ENCODE data around the gene MCF2L2.

Gene MCF2L2

DNA sequence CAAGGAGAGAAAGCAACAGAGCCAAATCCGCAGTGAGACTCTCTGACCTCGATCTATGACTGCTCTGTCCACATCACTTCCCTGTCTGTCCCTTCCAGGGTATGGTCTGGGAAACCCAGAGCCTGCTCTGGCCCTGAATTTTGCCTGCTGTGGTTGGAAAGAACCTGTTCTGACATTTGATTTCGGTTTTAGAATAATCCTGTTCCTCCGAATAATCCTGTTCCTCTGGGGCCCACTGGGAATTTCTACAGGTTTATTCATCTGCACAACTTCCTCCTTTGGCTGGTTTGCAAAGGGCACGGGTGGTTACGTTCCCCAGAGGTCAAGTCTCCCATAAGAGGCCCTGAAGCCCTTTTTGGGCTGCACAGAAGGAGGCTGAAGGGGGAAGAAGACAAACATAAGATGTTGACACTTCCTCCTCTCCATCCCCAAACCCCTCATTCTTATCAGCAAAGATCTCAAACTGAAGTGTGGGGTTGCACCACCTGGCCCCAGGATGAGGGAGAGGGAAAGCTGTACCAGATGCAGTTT, 276.5 kb downstream of the MCF2L2 start:
- in situ Hi-C loops (cut with MboI; ENCODE audit: low sequenced_read_pairs), result no loop called here

DNA sequence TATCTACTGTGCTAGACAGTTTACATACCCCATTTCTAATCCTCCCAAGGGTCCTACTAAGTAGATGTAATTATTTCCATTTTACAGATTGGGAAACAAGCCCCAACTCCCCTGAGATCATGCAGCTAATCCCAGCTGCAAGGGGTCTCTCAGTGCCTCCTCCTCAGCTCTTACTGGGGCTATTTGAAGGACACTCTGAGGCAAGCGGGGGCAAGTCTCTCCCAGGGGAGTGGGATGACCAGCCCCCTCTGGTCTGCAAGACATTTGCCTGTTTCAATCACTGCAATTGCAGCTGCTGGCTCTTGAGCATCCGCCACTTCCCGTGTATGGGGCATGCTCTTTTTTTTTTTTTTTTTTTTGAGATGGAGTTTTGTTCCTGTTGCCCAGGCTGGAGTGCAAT, 277.3 kb downstream of the MCF2L2 start:
- in situ Hi-C loops (cut with MboI; ENCODE audit: low sequenced_read_pairs), result no loop called here

DNA sequence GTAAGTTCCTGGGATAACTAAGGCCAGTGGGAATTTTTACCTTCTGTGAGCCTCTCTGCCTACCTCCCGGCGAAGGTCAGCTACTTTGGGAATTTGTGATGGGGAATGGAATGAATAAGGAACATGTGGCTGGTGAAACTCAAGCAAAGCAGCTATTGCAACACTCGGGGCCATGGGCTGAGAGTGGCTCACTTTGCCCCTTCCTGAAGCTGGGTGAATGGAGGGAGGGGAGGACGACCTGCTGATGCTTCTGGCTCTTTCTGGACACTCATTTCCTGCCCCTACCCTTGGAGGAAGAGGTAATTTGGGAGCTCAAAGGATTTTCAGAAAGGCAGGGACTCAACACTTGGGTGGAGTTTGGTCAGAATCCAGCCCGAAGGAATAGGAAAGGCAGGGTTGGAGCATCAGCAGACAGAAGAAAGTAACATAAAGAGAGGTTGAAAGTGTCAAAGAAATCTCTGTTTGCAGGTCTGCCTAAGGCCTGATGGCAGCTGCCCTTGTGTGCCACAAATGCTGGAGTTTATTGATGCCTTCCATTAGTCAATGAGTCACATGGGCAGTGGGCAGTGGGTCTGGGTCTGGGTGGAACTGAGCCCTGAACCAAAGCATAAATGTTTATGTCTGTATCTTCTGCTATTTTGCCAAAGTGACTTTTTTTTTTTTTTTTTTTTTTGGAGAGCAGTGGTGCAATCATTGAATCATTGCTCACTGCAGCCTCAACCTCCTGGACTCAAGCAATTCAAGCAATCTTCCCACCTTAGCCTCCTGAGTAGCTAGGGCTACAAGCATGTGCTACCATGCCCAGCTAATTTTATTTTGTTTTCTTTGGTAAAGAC, 278.3 kb downstream of the MCF2L2 start:
- in situ Hi-C loops (cut with MboI; ENCODE audit: low sequenced_read_pairs), result no loop called here

DNA sequence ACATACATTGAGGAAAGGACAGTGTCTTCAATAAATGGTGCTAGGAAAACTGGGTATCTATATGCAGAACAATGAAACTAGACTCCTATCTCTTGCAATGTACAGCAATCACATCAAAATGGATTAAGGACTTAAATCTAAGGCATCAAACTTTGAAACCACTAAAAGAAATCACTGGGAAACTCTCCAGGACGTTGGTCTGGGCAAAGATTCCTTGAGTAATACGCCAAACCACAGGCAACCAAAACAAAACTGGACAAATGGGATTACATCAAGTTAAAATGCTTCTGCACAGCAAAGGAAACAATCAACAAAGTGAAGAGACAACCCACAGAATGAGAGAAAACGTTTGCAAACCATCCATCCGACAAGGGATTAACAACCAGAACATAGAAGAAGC, 280.4 kb downstream of the MCF2L2 start:
- in situ Hi-C loops (cut with MboI; ENCODE audit: low sequenced_read_pairs), result no loop called here

DNA sequence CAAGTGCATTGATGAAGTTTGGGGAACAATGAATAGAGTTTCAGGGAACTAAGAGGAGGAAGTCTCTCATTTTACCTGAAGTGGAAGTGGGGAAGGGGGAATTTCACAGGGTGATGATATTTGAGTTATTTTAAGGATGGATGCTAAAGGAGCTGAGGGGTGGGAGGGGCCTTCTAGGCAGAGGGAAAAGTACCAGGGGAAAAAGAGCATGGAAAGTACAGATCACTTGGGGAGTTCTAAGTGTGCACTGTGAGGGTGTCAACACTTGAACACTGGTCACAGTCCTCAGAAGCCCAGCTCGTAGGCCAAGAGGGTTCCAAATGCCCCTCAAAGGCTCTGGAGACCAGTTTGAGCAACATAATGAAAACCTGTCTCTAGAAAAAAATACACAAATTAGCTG, 284.1 kb downstream of the MCF2L2 start:
- in situ Hi-C loops (cut with MboI; ENCODE audit: low sequenced_read_pairs), result no loop called here

DNA sequence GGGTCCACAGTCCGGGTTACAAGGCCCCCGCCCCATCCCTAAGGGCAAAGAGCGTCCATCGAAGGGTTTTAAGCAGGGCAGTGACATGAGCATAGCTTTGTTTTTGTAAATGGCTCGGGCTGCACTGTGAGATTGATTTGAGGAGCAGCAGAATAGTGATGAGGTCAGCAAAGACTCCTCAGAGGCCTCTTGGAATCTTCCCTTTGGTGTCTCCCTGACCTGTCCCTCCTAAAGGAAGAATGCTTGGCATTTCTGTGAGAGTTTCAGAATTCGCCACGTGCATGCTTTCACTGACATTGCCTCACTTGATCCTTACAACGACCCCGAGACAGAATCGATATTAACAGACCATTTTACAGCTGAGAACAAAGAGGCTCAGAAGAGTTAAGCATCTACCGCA, 286.2 kb downstream of the MCF2L2 start:
- in situ Hi-C loops (cut with MboI; ENCODE audit: low sequenced_read_pairs), result no loop called here

DNA sequence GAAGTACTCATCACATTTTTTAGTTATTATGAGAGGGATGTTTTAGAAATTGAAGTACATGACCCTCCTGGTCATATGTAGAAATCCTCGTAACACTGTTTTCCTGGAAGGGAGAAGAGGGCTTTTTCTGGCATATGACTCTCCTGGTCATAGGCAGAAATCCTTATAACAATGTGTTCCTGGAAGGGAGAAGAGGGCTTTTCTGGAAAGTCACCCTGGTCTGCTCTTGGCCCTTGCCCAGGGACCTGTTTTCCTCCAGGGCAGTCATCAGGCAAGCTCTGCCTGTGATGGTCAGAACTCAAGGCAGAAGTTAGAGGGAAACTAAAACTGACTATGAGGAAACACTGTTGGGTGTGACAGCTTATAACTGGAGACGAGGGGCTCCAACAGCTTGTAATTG, 293.6 kb downstream of the MCF2L2 start:
- in situ Hi-C loops (cut with MboI; ENCODE audit: low sequenced_read_pairs), result no loop called here

DNA sequence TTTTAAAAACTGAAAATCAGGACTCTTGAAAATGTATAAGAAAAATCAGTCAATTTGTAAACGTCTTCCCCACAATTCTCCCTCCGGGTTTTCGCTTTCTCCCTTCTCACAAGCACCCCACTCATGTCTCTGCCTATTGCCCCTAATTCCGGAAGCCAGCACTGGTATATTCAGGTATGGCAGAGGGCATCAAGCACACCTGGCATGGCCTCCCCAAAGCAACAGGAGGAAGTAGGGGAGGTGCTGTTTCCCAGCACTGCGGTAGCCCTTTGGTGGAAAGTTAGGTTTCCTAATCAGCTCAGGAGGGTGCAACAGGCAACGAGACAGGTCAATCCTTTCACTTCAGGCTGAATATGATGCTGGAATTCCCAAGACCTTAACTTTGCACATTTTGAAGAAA, 296.0 kb downstream of the MCF2L2 start:
- in situ Hi-C loops (cut with MboI; ENCODE audit: low sequenced_read_pairs), result no loop called here

DNA sequence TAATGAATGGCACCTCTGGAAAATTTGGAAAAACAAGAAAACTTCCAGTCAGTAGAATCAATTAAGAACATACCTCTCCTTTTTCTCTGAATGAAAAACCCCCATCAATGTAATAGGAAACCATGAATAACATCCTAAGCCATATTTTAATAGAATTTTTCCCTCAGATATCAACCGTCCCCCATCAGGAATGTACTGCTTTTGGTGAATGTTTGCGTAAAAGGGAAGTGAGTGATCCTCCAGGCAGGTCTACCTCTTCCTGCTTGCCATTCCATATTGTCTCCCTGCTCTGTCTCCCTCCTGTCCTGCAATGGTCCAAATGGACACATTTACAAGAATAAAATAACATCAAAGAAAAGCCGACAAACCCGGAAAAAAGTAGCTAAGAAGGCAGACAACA, 296.7 kb downstream of the MCF2L2 start:
- in situ Hi-C loops (cut with MboI; ENCODE audit: low sequenced_read_pairs), result no loop called here

DNA sequence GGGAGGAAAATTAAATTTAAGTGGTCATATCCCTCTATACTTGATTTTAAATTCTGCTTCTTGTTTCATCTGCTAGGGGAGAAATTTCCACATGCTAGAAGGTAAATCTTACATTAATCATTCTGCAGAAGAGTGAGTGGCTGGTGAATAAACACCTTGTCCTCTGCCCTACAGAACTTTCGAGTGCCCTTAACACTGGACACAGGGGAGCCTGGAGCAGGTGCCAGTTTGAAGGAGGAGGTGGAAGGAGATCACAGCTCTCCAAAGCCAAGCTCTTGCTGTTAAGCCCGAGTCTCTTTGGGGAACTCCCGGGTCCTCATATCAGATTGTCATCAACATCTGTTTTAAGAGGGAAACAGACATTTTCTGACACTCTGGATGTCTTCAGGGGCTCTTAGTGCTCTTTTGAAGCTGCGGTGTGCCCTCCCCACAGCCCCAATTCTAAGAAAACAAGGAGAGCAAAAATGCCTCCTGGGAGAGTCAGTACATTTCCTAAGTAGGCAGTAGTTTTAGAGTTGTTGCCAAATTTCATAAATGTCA, 297.2 kb downstream of the MCF2L2 start:
- in situ Hi-C loops (cut with MboI; ENCODE audit: low sequenced_read_pairs), result no loop called here

DNA sequence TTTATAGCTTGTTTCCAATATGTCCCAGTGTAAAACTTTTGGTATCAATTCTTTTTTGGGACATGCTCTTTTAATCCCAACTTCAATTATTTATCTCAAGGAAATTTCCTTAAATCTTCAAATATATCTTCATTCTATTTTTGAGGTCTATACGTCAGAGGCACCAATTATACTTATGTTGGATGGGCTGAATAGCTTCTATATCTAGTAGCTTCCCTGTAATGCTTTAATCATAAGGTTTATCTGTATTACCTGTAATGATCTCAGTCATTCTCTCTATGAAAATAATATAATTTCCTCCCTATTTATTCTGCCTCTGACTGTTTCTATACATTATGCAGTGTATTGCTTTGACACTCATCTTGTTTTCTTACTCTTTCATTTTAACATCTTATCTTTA, 299.2 kb downstream of the MCF2L2 start:
- in situ Hi-C loops (cut with MboI; ENCODE audit: low sequenced_read_pairs), result no loop called here

DNA sequence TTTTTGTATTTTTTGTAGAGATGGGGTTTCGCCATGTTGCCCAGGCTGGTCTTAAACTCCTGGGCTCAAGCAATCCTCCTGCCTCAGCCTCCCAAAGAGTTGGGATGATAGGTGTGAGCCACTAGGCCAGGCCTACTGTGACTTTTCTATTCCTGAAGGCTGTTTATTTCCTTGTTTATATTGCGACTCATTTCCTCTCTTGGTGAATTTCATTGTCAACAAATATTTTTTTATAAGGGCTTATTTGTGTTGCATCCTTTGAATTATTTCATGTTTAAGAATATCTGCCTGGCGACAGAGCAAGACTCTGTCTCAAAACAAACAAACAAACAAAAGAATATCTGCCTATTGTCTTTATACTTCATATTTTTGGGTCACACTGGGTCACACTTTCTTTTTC, 299.7 kb downstream of the MCF2L2 start:
- in situ Hi-C loops (cut with MboI; ENCODE audit: low sequenced_read_pairs), result no loop called here

All from HL-60/S4 treated with phorbol 12-myristate 13-acetate at 8.2 ng/mL for 4 days and 3 days (cell line).